K562 (cell line): Measurements from ENCODE around the gene FMNL3. TPM values are rescaled to one million over a fixed set of nuclear protein-coding genes. Genes with fewer than 3 reads are reported as not detected.
A peak's percentile ranks its signal among the peaks of the same experiment; 100 is the strongest.

Source experiments
- E2F3 ChIP-seq: fragments of 250-450 bp; sonication (Bioruptor Pico); IDR thresholded peaks from 2 replicates; pipeline ENCODE4 v1.4.0; 2020; ENCODE audit warnings: mild to moderate bottlenecking
- MEIS2 ChIP-seq: fragments of 450-650 bp; IDR thresholded peaks from 2 replicates; pipeline ENCODE4 v1.6.1; 2014; ENCODE audit warnings: mild to moderate bottlenecking; ENCODE audit not compliant: partially characterized antibody
- NFXL1 ChIP-seq: fragments of 450-650 bp; formaldehyde crosslinking; IDR thresholded peaks from 2 replicates; pipeline ENCODE4 v1.4.0; 2021; ENCODE audit warnings: mild to moderate bottlenecking
- NR3C1 ChIP-seq: sonication (generic); formaldehyde crosslinking; IDR thresholded peaks from 2 replicates; pipeline ENCODE4 v1.8.1; 2022; ENCODE audit warnings: missing genetic modification reagents
- POLR2B ChIP-seq: fragments of 450-650 bp; IDR thresholded peaks from 2 replicates; pipeline ENCODE4 v1.6.1; 2018; ENCODE audit warnings: low read depth; ENCODE audit not compliant: partially characterized antibody
- RBBP5 ChIP-seq: fragments of 200-600 bp; sonication (generic); IDR thresholded peaks from 2 replicates; pipeline ENCODE4 v1.6.1; 2012; ENCODE audit warnings: borderline replicate concordance, mild to moderate bottlenecking, low read length, control low read depth, inconsistent platforms; ENCODE audit not compliant: insufficient read depth, poor library complexity, severe bottlenecking
- RHOXF2B ChIP-seq: fragments of 250-450 bp; sonication (Bioruptor Pico); conservative IDR thresholded peaks from 2 replicates; pipeline ENCODE4 v1.5.1; 2021
- ZNF175 ChIP-seq: fragments of 200-800 bp; sonication (Bioruptor generic); IDR thresholded peaks from 2 replicates; pipeline ENCODE4 v1.6.1; 2016; ENCODE audit warnings: low read depth, mild to moderate bottlenecking, missing genetic modification characterization, missing compliant biosample characterization
- ZNF408 ChIP-seq: fragments of 250-450 bp; sonication (Bioruptor Pico); IDR thresholded peaks from 2 replicates; pipeline ENCODE4 v1.4.0; 2020; ENCODE audit warnings: low read depth, mild to moderate bottlenecking, moderate library complexity
- ZNF589 ChIP-seq: fragments of 200-800 bp; sonication (Bioruptor generic); IDR thresholded peaks from 2 replicates; pipeline ENCODE4 v1.6.1; 2016; ENCODE audit warnings: low read depth, missing genetic modification characterization, missing compliant biosample characterization
- ZNF707 ChIP-seq: fragments of 250-450 bp; sonication (Bioruptor Pico); conservative IDR thresholded peaks from 2 replicates; pipeline ENCODE4 v1.8.0; 2022; ENCODE audit warnings: inconsistent platforms, mild to moderate bottlenecking, moderate library complexity
- ZZZ3 ChIP-seq: fragments of 450-650 bp; IDR thresholded peaks from 2 replicates; pipeline ENCODE4 v1.6.1; 2016; ENCODE audit warnings: antibody characterized with exemption, mild to moderate bottlenecking, moderate library complexity
- polyA plus RNA-seq, 8 experiments: library from polyadenylated mRNA; depleted of rRNA in 4 of 8; stranded (reverse) in 5 of 8; unstranded in 3 of 8; fragments of >200 nt; fragmentation: Nextera tagmentation in 2 of 8; fragmentation: Illumina TruSeq in 1 of 8; extraction: Ambion mirVana in 2 of 8; extraction: Trizol in 1 of 8; gene quantifications; 2 replicates each; pipeline versions ENCODE4 v1.2.1 to v1.2.3, GENCODE V29; 2011 to 2014; ENCODE audit warnings: inconsistent platforms in 1 of 8, missing spikeins in 1 of 8
- total RNA-seq, 7 experiments: library from RNA; depleted of rRNA in 6 of 7; stranded (reverse); fragments of >200 nt in 6 of 7; fragmentation: Illumina TruSeq in 2 of 7; extraction: Trizol in 2 of 7; gene quantifications; 2 replicates each; pipeline versions ENCODE4 v1.2.1 to v1.2.3, GENCODE V29; 2011 to 2021; ENCODE audit warnings: low replicate concordance in 1 of 7
- TF ChIP-seq, protein P1 (sequence below): IDR thresholded peaks from 3 replicates; pipeline ENCODE4 v1.6.1; 2011; ENCODE audit warnings: borderline replicate concordance, mild to moderate bottlenecking, moderate library complexity; ENCODE audit not compliant: insufficient read length; ENCODE audit errors: extremely low read depth
- TF ChIP-seq, protein P2 (sequence below): fragments of 250-450 bp; sonication (Bioruptor Pico); IDR thresholded peaks from 2 replicates; pipeline ENCODE4 v1.4.0; 2020; ENCODE audit warnings: borderline replicate concordance

Gene FMNL3
- total and polyA plus RNA-seq, 9 of the 15 experiments (the other 6 are each of a cell fraction or from before 2014, with no cell fraction given) = 0.49 to 14.4 (median 6.8) TPM

DNA sequence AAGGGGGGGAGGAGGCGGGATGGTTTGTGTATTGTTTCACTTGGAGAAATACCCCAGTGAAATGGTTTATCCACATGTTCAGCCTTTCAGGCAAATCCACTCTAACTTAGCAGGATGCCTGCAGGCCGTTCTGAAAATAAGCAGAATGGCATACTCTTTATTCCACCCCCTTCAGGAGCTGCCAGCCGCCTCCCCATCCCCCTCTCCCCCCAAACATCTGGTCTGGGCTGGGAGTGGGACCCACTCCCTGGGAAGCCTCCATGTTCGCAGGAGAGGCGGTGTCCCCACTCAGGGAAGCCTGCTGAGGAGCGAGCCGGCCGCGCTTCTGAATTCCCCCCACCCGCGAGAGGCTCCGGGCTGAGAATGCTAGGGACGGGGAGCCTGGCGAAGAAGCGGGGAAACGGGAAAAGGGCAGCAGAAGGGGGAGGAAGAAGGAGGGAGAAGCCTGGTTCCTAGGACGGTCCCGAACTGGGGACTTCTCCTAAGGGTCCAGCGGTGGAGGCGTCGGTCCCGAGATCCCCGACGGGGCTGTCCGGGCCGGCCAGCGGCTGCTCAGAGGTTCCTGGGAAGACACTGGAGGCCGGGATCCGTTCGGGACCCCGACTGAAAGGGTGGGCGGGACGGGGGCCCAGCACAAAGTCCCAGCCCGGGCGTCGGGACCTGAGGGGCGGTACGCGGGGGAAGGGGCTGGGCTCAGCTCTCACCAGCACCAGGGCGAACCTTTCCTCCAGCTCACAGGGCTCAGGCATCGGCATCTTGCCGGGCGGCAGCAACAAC, 666 bp downstream of the FMNL3 start (continued):
- TF ChIP-seq, protein P1, sequence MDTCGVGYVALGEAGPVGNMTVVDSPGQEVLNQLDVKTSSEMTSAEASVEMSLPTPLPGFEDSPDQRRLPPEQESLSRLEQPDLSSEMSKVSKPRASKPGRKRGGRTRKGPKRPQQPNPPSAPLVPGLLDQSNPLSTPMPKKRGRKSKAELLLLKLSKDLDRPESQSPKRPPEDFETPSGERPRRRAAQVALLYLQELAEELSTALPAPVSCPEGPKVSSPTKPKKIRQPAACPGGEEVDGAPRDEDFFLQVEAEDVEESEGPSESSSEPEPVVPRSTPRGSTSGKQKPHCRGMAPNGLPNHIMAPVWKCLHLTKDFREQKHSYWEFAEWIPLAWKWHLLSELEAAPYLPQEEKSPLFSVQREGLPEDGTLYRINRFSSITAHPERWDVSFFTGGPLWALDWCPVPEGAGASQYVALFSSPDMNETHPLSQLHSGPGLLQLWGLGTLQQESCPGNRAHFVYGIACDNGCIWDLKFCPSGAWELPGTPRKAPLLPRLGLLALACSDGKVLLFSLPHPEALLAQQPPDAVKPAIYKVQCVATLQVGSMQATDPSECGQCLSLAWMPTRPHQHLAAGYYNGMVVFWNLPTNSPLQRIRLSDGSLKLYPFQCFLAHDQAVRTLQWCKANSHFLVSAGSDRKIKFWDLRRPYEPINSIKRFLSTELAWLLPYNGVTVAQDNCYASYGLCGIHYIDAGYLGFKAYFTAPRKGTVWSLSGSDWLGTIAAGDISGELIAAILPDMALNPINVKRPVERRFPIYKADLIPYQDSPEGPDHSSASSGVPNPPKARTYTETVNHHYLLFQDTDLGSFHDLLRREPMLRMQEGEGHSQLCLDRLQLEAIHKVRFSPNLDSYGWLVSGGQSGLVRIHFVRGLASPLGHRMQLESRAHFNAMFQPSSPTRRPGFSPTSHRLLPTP = no peak
- TF ChIP-seq MEIS2 (no peak), ZNF707 (CRISPR knock-in tag) (no peak), ZZZ3 (no peak), POLR2B (no peak), E2F3 (CRISPR knock-in tag) (no peak), NFXL1 (CRISPR knock-in tag) (no peak), ZNF408 (no peak), ZNF175 (CRISPR knock-in tag) (no peak), ZNF589 (CRISPR knock-in tag) (0 out of 2 replicates have a peak, but pooled peaks have one; percentile 6), RHOXF2B (CRISPR knock-in tag) (no peak), RBBP5 (peak; percentile 72), NR3C1 (CRISPR knock-in tag) (0 out of 2 replicates have a peak, but pooled peaks have one; percentile 3)
- TF ChIP-seq, protein P2, sequence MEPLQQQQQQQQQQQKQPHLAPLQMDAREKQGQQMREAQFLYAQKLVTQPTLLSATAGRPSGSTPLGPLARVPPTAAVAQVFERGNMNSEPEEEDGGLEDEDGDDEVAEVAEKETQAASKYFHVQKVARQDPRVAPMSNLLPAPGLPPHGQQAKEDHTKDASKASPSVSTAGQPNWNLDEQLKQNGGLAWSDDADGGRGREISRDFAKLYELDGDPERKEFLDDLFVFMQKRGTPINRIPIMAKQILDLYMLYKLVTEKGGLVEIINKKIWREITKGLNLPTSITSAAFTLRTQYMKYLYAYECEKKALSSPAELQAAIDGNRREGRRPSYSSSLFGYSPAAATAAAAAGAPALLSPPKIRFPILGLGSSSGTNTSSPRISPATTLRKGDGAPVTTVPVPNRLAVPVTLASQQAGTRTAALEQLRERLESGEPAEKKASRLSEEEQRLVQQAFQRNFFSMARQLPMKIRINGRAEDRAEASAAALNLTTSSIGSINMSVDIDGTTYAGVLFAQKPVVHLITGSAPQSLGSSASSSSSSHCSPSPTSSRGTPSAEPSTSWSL (CRISPR knock-in tag) = no peak
